AG10803 (cell line): ENCODE measurements around the gene NIPAL3.

Experiments
- DNase-seq: peaks from one replicate; pipeline ENCODE4 v3.0.0; 2010; ENCODE audit warnings: low read depth
- H3K4me3 ChIP-seq: 2 replicates; pipeline ENCODE4 v1.5.1; 2011; ENCODE audit warnings: mild to moderate bottlenecking, low read length, control low read depth
- TF ChIP-seq, protein P1 (sequence below): conservative IDR thresholded peaks from 2 replicates; pipeline ENCODE4 v1.5.1; 2011; ENCODE audit warnings: mild to moderate bottlenecking, low read length, control low read depth, inconsistent platforms

NIPAL3 gene

DNA sequence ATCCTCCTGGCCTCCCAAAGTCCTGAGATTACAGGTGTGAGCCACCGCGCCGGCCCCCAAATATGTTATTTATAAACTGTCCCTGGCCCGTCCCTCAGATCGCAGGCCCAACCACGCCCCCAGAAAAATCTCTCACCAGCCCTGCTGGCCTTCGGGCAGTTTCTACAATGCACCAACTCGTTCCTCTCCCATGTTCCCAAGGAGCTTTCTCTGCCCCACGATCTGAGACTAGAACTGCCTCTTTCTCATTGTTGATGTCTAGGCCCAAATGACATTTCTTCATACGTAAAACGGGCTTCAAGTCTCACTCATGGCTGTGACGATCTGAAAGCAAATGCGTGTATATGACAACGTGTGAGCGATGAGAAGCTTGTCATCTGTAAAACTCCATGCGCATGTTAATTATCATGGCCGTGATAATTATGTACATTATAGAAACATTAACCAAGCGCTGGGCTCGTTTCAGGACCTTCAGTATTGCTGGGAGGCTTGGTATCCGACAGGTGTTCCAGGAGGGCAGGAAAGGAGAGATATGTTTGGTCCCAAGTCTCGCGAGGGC lies 748 bp upstream of the NIPAL3 start:
- H3K4me3 ChIP-seq = peak overlapping the region; percentile 74
- no peak for DNase-seq
- TF ChIP-seq, protein P1, sequence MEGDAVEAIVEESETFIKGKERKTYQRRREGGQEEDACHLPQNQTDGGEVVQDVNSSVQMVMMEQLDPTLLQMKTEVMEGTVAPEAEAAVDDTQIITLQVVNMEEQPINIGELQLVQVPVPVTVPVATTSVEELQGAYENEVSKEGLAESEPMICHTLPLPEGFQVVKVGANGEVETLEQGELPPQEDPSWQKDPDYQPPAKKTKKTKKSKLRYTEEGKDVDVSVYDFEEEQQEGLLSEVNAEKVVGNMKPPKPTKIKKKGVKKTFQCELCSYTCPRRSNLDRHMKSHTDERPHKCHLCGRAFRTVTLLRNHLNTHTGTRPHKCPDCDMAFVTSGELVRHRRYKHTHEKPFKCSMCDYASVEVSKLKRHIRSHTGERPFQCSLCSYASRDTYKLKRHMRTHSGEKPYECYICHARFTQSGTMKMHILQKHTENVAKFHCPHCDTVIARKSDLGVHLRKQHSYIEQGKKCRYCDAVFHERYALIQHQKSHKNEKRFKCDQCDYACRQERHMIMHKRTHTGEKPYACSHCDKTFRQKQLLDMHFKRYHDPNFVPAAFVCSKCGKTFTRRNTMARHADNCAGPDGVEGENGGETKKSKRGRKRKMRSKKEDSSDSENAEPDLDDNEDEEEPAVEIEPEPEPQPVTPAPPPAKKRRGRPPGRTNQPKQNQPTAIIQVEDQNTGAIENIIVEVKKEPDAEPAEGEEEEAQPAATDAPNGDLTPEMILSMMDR = no peak

DNA sequence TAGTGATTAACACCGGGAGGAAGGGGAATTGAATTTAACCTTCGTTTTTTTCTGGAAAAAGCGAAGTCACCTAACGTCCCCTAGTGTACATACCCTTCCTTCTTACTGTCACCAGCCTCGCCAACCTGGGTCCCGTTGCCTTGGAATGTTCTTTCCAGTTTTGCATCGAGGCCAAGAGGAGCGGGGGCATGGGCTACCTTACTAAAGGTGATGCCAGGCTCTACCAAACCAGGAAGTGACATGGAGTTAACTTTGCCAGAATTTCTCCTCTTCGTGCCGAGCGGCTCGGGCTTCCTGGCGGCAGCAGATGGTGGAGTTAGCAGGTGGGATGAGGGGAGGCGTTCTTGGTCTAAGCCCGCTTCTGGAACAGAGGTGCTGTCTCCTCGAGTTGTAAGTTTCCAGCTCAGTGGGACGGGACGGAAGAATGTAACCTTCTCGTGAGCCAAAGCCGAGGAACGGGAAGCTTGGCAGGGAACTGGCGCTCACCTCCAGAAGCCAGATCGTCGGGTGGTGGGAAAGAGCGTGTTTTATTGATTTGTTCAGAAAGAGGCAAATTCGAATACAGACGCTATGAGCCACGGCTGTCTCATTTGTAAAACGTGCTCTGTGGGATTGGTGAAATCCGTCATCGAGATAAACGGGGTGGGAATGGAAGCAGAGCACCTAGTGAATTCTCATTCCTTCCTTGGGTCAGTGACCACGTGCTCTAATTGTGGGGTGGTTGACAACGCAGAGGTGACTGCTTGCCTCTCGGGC lies 486 bp downstream of the NIPAL3 start:
- DNase-seq = no peak
- H3K4me3 ChIP-seq = peak overlapping the region; percentile 74
- TF ChIP-seq, protein P1 = peak; percentile 2; the same call in 1 of the 2 replicates

- DNase-seq = peak; percentile 97
- TF ChIP-seq, protein P1 = no peak; the same call in 1 of the 2 replicates
- H3K4me3 ChIP-seq = peak overlapping the region; percentile 74
Observed at GRCh38 chr1:24416666-24417391, 1.2 kb downstream of the NIPAL3 start.

DNA sequence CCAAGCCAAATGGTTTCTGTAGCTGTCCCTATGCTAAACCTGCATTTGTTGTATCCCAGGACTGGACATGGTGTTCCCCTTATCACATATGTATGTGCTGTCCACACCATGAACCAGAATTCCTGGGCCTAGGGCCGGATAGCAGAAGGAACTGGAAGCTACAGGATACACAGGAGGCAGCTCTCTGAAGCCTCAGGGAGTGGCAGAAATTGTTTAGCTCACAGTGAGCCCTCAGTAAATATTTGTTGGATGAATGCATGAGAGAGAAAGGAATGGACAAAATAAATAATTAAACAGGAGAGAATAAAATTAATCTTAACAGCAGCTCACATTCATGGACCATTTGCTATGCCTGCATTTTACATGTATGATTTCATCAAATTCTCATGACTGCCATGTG lies 2.1 kb downstream of the NIPAL3 start:
- peak; percentile 68 for DNase-seq
- TF ChIP-seq, protein P1 = no peak

GRCh38 chr1:24418898-24419628 lies 3.5 kb downstream of the NIPAL3 start:
- no peak overlapping the region for H3K4me3 ChIP-seq
- TF ChIP-seq, protein P1 = no peak
- peak; percentile 48 for DNase-seq

More for the DNA sequence above, 2.1 kb downstream of the NIPAL3 start:
- H3K4me3 ChIP-seq = peak overlapping the region; percentile 28; the same call in 1 of the 2 replicates

GRCh38 chr1:24420547-24420946 lies 4.9 kb downstream of the NIPAL3 start:
- H3K4me3 ChIP-seq = no peak overlapping the region
- TF ChIP-seq, protein P1 = no peak
- peak; percentile 60 for DNase-seq
